ENCODE results near the gene CASS4.

DNA sequence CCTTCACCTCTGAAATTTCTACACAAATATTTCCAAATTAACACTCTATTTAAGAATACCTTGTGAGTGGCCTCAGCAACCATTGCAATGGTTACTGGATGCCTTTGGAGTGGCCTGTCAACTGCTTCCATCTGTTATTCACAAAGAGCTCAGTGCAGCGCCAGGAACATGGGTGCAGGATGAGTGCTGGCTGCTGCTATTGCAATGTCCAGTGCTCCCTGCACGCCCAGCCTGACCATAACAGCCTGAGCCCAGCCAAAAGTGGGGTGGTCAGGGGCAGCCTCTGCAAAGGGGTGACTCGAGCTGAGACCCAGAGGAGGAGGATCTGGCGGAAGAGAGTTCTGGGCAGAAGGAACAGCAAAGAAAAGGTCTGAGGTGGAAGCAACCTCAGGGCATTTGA, 18.4 kb downstream of the CASS4 start:
- no peak for TF ChIP-seq EP300 (IDR thresholded peaks at IDR 0.05)
- TF ChIP-seq NFE2L2 (conservative IDR thresholded peaks at IDR 0.05; ENCODE audit: low read length) = no peak
- TF ChIP-seq REST (IDR thresholded peaks at IDR 0.05) = no peak
- TF ChIP-seq, protein P1, sequence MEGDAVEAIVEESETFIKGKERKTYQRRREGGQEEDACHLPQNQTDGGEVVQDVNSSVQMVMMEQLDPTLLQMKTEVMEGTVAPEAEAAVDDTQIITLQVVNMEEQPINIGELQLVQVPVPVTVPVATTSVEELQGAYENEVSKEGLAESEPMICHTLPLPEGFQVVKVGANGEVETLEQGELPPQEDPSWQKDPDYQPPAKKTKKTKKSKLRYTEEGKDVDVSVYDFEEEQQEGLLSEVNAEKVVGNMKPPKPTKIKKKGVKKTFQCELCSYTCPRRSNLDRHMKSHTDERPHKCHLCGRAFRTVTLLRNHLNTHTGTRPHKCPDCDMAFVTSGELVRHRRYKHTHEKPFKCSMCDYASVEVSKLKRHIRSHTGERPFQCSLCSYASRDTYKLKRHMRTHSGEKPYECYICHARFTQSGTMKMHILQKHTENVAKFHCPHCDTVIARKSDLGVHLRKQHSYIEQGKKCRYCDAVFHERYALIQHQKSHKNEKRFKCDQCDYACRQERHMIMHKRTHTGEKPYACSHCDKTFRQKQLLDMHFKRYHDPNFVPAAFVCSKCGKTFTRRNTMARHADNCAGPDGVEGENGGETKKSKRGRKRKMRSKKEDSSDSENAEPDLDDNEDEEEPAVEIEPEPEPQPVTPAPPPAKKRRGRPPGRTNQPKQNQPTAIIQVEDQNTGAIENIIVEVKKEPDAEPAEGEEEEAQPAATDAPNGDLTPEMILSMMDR (IDR thresholded peaks at IDR 0.05) = no peak
